ENCODE results near the gene SPNS1. TPM values are rescaled to one million over a fixed set of nuclear protein-coding genes. Genes with fewer than 3 reads are reported as not detected.

SPNS1 gene
- total and polyA plus RNA-seq, 2 of the 8 experiments (the other 6 are each of a cell fraction or from before 2014, with no cell fraction given), result 48.8 to 66.9 TPM

DNA sequence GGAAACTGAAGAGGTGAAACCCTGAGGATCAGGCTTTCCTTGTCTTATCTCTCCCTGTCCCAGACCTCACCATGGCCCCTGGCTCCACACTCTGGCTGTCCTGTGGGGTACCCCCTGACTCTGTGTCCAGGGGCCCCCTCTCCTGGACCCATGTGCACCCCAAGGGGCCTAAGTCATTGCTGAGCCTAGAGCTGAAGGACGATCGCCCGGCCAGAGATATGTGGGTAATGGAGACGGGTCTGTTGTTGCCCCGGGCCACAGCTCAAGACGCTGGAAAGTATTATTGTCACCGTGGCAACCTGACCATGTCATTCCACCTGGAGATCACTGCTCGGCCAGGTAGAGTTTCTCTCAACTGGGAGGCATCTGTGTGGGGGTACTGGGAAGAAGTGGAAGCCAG lies 41.4 kb upstream of the SPNS1 start:
- H2BK12ac ChIP-seq (ENCODE audit: low read depth, low read length), result no peak overlapping the region
- no peak overlapping the region for H3K9ac ChIP-seq (replicated peaks in 1 of 4; ENCODE audit: extremely low read depth in 1 of 4, low read depth in 3 of 4, low read length in 3 of 4)
- H3K56ac ChIP-seq (replicated peaks; ENCODE audit: insufficient read length, low read depth, low read length), result no peak overlapping the region
- TF ChIP-seq, protein P1, sequence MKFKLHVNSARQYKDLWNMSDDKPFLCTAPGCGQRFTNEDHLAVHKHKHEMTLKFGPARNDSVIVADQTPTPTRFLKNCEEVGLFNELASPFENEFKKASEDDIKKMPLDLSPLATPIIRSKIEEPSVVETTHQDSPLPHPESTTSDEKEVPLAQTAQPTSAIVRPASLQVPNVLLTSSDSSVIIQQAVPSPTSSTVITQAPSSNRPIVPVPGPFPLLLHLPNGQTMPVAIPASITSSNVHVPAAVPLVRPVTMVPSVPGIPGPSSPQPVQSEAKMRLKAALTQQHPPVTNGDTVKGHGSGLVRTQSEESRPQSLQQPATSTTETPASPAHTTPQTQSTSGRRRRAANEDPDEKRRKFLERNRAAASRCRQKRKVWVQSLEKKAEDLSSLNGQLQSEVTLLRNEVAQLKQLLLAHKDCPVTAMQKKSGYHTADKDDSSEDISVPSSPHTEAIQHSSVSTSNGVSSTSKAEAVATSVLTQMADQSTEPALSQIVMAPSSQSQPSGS (IDR thresholded peaks at IDR 0.05; ENCODE audit: low read length), result no peak
- TF ChIP-seq SIN3A (conservative IDR thresholded peaks at IDR 0.05 in 1 of 2, IDR thresholded peaks at IDR 0.05 in 1 of 2; ENCODE audit: low read depth in 1 of 2, low read length in 2 of 2), result no peak
- no peak for TF ChIP-seq EZH2 (IDR thresholded peaks at IDR 0.05; ENCODE audit: low read depth, low read length, severe bottlenecking)
- TF ChIP-seq RAD21 (IDR thresholded peaks at IDR 0.05 in 1 of 2, conservative IDR thresholded peaks at IDR 0.05 in 1 of 2; ENCODE audit: low read depth in 2 of 2, low read length in 2 of 2), result no peak
- TF ChIP-seq GABPA (IDR thresholded peaks at IDR 0.05; ENCODE audit: borderline replicate concordance, insufficient read depth, low read length), result no peak
- no peak for TF ChIP-seq RNF2 (IDR thresholded peaks at IDR 0.05; ENCODE audit: borderline replicate concordance, low read depth, low read length, missing control alignments, poor library complexity, severe bottlenecking)
- no peak for TF ChIP-seq RFX5 (IDR thresholded peaks at IDR 0.05; ENCODE audit: borderline replicate concordance, low read depth, low read length)
- TF ChIP-seq SP2 (IDR thresholded peaks at IDR 0.05; ENCODE audit: low read length), result no peak
- no peak for TF ChIP-seq EGR1 (IDR thresholded peaks at IDR 0.05; ENCODE audit: borderline replicate concordance, low read depth, low read length)
- H3K4ac ChIP-seq (replicated peaks; ENCODE audit: insufficient read length, low read depth, low read length), result no peak overlapping the region
- H4K8ac ChIP-seq (ENCODE audit: extremely low read depth, insufficient read depth, low read length), result no peak overlapping the region; the same call in 1 of the 2 replicates
- H3K27me3 ChIP-seq (replicated peaks in 1 of 4; ENCODE audit: control insufficient read depth in 3 of 4, extremely low read depth in 1 of 4, insufficient read depth in 3 of 4, low read length in 3 of 4), result no peaks in the 10 kb centered on the region
- H2BK5ac ChIP-seq (ENCODE audit: low read depth, low read length), result no peak overlapping the region
- ChIA-PET CTCF (ENCODE audit: partially characterized antibody) (interaction anchor here (0.6 to 3.6 kb wide), 6 partner anchors 10 to 62 kb away, joined by 3 to 32 read pairs (median 4); no protein-coding TSS in a partner anchor), POLR2A (ENCODE audit: partially characterized antibody) (interaction anchor here (0.8 to 2.2 kb wide), 5 partner anchors 9 to 70 kb away, joined by 3 to 12 read pairs (median 4); partner anchors contain the start of genes NFATC2IP, RABEP2 and SPNS1)
- no peak overlapping the region for H2AFZ ChIP-seq (ENCODE audit: low read length)
- H3K27ac ChIP-seq (ENCODE audit: low read depth, low read length), result no peak overlapping the region
- peaks cover 2% of the 10 kb centered on the region; the same call in 1 of the 2 replicates for H3K23me2 ChIP-seq (ENCODE audit: low read depth, low read length)
- WGBS, 2 experiments (ENCODE audit: extremely low coverage in 1 of 2, insufficient coverage in 1 of 2, insufficient read length in 1 of 2, insufficient replicate concordance in 2 of 2, low coverage in 1 of 2, low lambda C conversion rate in 2 of 2, missing lambda C conversion rate in 1 of 2), result 87% methylated on average over 8 of the region's 8 CpGs; no CpG with 5 or more reads in 1 of the 2 experiments
- H3K4me3 ChIP-seq (ENCODE audit: extremely low read depth in 1 of 4, insufficient read depth in 2 of 4, low read depth in 3 of 4, low read length in 4 of 4), result no peak overlapping the region
- no peak overlapping the region for H3K23ac ChIP-seq (ENCODE audit: insufficient read length)
- no peaks in the 10 kb centered on the region for H3K79me2 ChIP-seq (ENCODE audit: control insufficient read depth in 1 of 2, insufficient read depth in 2 of 2, low read length in 2 of 2)
- no peak overlapping the region for H2BK20ac ChIP-seq (ENCODE audit: low read length)
- no peaks in the 10 kb centered on the region for H4K20me1 ChIP-seq (replicated peaks in 1 of 2; ENCODE audit: control insufficient read depth in 1 of 2, insufficient read depth in 2 of 2, low read length in 2 of 2)
- no peak overlapping the region for H4K91ac ChIP-seq (replicated peaks; ENCODE audit: insufficient read length, low read length)
- H2BK120ac ChIP-seq (replicated peaks; ENCODE audit: low read depth, low read length), result no peak overlapping the region
- no peaks in the 10 kb centered on the region for H3K9me3 ChIP-seq (ENCODE audit: insufficient read depth in 2 of 2, low read depth in 1 of 2, low read length in 1 of 2)
- H3K18ac ChIP-seq (ENCODE audit: extremely low read depth, low read length), result no peak overlapping the region
- H3K14ac ChIP-seq (ENCODE audit: insufficient read length), result no peak overlapping the region
- FAIRE-seq, result no peak
- no peaks in the 10 kb centered on the region for H3K36me3 ChIP-seq (ENCODE audit: control insufficient read depth in 2 of 4, insufficient read depth in 4 of 4, low read length in 3 of 4)
- H2AK5ac ChIP-seq (ENCODE audit: low read depth, low read length), result no peak overlapping the region
- H3K79me1 ChIP-seq (ENCODE audit: low read depth, low read length), result no peaks in the 10 kb centered on the region
- no peaks in the 10 kb centered on the region; a peak in 1 of 7 replicates for H3K4me1 ChIP-seq (replicated peaks in 1 of 4; ENCODE audit: control insufficient read depth in 3 of 4, insufficient read depth in 4 of 4, low read length in 3 of 4)
- no peak overlapping the region for H4K5ac ChIP-seq (ENCODE audit: insufficient read length, low read depth, low read length)
- H3K4me2 ChIP-seq (ENCODE audit: insufficient read depth in 1 of 2, low read depth in 2 of 2, low read length in 2 of 2), result no peak overlapping the region
- no peak for DNase-seq (ENCODE audit: low read depth in 1 of 2, low spot score in 2 of 2)
- H2BK15ac ChIP-seq (ENCODE audit: low read length), result no peak overlapping the region

All from H1 (cell line).